Posterior vena cava (tissue), 2 donors: ENCODE measurements around the gene TRMT11. TPM values are rescaled to one million over a fixed set of nuclear protein-coding genes. Genes with fewer than 3 reads are reported as not detected.
"Not testable (repeated sequence)": the region's sequence is repeated elsewhere in the genome, so short reads cannot be mapped to it uniquely, and the experiment has no call there.

Source experiments
- DNase-seq: peaks from one replicate; pipeline ENCODE4 v3.0.0-alpha.2; 2020; ENCODE audit warnings: low spot score
- intact Hi-C, 2 donors: fragments of 100-400 bp; cut with DNase I; formaldehyde crosslinking; loops; one replicate each; pipeline versions ENCODE4 v1.14.1 to v1.14.2; 2022 to 2023
- total RNA-seq, 2 donors: library from RNA; stranded (reverse); fragmentation: NEBNext Ultra II Directional; extraction: Animal tissue kit (Norgen Biotek cat#: 25700); gene quantifications; one replicate each; pipeline ENCODE4 v1.2.1, GENCODE V29; 2021
- donor health status: DM: yes; HTN: yes; CAD: no.
- donor health status: DM: yes; HTN: yes; CAD: no.

Gene TRMT11
- total RNA-seq, 2 donors from 2014 or later = 19.8 to 22.4 TPM

DNA sequence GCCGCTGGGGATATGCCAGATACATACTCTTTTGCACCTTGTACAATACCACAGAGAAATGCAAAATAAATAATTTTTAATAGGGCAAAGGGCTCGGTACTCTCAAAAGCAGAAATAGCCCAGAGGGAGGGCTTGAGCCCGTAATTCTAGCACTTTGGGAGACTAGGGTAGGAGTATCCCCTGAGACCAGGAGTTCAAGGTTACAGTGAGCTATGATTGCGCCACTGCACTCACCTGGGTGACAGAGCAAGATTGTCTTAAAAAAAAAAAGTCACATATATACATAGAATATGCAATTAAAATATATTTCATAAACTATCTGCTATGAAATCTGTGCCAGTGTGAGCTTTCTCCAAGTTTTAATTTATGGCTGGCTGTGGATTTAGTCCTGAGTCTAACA is 818 bp upstream of the TRMT11 start:
- DNase-seq = no peak
- intact Hi-C loops = no loop called here

DNA sequence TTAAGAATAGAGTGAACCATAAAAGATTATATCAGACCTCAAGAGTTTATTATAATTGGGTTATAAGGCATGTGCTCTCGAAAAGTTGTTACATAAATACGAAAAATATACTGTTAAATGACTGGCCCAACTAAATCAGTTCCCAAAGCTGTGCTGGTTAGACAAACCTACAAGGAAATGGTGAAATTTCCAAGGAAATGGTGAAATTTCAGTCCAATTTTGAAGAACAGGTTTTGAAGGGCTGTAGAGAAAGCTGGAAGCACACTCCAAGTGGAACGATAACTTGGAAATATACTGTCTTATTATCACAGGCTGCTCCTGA is 400 bp upstream of the TRMT11 start:
- intact Hi-C loops = no loop called here

DNA sequence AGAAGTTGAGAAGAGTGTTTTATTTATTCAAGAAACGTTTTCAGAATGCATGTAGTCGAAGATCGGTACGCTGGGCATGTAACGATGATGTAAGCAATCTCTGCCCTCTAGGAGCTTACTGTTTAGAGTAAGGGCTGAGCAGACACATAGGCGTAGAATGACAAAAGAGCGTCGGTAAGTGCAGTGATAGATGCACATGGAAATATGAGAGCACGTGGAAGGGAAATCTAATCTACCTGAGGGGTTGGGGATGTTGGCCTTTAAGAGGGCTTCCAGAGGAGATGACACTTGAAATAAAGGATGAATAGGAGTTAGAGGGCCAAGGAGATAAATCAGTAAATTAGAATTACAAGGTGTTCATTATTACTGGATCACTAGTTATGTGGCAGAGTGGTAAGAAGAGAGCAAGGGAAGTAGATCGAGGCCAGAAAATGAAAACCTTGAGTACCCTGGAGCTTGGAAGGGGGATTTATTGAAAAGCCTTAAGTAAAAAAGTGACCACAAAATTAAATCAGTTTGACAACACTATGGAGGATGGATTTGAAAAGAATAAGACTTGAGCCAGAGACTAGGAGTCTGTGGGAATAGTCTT is 782 bp downstream of the TRMT11 start:
- no peak for DNase-seq
- intact Hi-C loops = no loop called here

More for the DNA sequence above, 400 bp upstream of the TRMT11 start:
- no peak for DNase-seq

DNA sequence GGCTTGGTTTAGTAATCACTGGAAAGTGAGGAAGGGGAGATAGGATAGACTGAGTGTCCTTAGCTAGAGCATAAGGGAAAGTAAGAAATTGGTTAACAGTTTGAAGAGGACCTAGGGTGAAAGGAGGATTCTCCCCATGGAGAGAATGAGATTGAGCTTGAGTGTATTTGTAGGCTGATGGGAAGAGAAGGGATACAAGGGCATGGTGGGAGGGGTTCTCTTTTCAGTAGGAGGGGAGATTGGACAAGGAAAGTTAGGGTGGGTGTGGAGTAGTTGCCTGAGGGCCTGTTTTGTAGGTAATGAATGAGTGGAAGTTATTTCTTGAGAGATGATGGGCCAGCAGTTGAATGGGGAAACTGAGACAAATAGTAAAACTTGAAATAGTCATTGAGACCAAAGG is 1.9 kb downstream of the TRMT11 start:
- DNase-seq = no peak
- intact Hi-C loops = no loop called here

DNA sequence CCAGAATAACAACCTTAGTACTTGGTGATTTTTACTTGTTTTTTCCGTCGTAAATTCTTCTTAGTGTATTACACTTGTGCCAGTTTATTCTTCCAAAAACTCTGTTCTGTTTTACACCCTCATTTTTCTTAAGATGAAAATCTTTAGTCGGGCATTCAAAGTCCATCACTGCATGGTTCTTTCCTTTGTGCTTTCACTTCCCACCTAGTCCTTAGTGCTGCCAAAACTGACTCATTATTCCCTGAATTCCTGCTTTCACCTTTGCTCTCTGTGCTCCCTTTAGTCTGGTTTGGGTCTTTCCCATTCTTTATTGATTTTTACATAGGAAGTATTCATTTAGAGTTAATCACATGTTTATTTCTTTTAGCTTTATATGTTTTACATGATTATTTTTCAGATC is 3.3 kb downstream of the TRMT11 start:
- intact Hi-C loops = no loop called here

DNA sequence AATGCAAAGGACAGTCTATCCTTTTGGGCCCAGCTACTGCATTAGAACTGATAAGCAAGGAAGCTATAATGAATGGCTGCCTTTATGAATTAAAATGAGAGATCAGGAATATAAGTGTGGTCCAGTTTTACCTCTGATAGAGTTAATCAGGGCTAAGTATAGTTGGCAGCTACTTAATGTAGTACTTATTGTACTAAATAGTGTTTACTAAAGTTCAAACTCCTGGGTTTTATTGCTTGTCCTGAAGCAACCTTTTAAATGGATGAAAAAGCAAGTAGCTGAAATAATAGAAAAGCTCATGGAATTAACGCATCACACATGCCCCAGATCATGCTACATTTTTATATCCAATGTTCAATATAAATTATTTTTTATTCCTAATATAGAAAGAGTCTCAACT is 5.3 kb downstream of the TRMT11 start:
- intact Hi-C loops = no loop called here
- no peak for DNase-seq

More for the DNA sequence above, 3.3 kb downstream of the TRMT11 start:
- DNase-seq = no peak

DNA sequence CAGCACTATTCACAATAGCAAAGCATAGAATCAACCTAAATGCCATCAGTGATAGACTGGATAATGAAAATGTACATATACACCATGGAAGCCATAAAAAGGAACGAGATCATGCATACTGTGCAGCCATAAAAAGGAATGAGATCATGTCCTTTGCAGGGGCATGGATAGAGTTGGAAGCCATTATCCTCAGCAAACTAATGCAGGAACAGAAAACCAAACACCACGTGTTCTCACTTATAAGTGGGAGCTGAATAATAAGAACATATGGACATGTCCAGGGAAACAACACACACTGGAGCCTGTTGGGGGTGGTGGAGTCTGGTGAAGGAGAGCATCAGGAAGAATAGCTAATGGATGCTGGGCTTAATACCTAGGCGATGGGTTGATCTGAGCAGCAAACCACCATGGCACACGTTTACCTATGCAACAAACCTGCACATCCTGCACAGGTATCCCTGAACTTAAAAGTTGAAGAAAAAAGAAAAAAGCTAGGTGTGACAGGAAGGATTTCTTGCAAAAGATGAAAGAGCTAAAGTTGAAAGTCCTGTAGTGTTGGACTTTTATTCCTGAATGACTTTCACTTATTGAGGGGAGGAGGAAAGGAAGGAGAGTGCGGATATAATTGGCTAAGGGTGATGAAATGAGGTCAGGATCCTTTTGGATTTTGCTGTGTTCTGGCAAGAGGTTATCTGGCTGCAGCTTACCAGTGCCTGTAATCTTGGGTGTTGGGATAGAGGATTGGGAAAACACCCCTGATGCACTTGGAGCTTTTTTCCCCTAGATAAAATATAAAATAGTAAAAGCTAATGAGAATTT is 8.5 kb downstream of the TRMT11 start:
- intact Hi-C loops = no loop called here
- no peak for DNase-seq

DNA sequence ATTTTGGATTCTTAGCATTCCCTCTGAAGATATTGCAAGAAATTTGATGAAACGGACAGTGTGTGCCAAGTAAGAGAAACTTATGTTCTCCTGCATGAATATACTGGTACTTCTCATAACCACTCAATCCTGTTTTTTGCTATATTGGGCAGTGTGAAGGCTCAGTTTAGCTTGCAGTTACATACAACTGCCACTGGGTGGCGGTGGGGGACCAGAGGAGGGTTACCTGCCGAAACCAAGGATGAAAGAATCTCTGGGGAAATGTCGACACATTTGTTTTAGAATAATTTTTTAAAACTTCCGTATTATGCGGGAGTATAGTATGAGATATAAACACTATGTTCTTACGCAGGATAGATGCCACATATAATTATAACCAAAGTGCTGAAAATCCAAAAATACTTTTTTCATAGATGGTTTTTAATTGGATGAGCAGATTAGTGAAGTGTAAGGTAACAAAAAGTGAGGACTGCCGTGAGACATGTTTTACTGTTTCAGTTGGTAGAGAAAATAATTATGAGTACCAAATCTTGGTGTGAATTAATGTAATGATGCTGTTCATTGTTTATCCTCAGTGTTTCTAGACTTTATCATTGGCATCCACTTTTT is 9.7 kb downstream of the TRMT11 start:
- intact Hi-C loops = no loop called here
- peak; percentile 82 for DNase-seq

DNA sequence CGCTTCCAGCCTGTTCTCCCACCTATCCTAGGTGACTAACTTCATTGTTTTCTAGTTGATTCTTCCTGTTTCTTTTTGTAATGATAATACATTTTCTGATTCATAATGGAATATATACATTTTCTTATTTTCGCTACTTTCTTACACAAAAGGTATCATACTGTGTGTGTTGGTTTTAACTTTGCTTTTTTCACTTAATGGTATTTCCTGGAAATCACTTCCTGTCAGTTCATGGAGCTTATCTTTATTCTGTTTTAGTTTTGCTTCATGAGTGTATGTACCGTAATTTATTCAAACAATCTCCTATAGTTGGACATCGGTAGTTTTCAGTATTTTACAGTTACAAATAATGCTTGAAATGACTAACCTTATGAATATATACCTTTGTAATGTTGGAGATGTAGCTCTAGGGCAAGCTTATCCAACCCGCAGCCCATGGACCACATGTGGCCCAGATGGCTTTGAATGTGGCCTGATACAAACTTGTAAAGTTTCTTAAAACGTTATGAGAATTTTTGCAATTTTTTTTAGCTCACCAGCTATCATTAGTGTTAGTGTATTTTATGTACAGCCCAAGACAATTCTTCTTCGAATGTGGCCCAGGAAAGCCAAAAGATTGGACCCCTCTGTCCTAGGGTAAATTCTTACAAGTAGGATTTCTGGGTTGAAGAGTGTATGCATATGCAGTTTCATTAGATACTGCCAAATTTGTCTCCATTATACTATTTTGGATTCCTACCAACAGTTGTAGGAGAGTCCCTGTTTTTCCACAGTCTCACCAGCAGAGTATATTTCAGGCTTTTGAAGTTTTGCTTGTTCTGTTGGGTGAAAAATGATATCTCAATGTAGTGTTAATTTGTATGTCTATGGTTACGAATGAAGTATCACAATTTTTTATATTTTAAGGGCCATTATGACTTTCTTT is 16.7 kb downstream of the TRMT11 start:
- DNase-seq = no peak
- intact Hi-C loops = loop anchor here in 1 of 2 donors (10.0 kb wide), 1 partner anchor 1122 kb away; no protein-coding TSS in a partner anchor

DNA sequence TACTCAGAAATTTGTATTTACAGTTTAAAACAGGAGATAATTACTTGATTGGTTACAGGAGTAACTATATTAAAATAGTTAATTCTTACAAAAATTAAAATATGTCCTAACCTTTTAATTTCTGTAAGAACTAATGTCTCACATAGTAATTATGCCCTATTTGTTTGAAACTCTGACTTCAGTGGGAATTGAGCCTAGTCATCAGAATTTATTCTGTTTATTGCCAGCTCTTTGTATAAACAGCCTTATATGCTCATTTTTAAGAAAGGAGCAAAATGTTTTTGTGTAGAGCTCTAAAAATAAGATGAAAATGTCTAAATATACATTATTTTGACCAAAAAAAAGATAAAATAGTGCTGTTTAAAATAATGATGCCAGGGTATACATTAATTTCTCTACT is 21.5 kb downstream of the TRMT11 start:
- intact Hi-C loops = loop anchor here in 1 of 2 donors (10.0 kb wide), 1 partner anchor 1117 kb away; no protein-coding TSS in a partner anchor
- DNase-seq = no peak

GRCh38 chr6:126010040-126010439 is 23.7 kb downstream of the TRMT11 start:
- no peak for DNase-seq
- intact Hi-C loops = no loop called here

- DNase-seq = no peak
- intact Hi-C loops = no loop called here
Observed at GRCh38 chr6:126015863-126016262, 29.5 kb downstream of the TRMT11 start.

GRCh38 chr6:126016591-126016990 is 30.3 kb downstream of the TRMT11 start:
- DNase-seq = no peak
- intact Hi-C loops = no loop called here

DNA sequence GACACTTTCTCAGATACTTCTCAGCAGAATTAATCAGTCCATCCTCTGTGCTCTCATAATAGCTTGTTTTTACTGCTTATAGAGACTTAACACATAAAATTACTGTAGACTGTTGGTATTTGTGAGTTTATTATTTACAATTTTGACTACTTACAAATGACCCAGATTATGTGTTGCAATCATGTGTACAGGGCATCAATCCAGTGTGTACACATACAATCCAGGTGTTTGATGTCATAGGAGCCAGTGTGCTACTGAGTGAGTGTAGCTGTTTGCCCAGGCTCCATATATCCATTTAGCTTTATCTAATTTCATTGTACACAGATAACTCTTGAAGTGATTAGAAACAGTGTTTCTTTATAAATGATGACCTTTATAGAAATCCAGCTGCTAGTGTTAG is 31.3 kb downstream of the TRMT11 start:
- intact Hi-C loops = no loop called here
- DNase-seq = no peak

DNA sequence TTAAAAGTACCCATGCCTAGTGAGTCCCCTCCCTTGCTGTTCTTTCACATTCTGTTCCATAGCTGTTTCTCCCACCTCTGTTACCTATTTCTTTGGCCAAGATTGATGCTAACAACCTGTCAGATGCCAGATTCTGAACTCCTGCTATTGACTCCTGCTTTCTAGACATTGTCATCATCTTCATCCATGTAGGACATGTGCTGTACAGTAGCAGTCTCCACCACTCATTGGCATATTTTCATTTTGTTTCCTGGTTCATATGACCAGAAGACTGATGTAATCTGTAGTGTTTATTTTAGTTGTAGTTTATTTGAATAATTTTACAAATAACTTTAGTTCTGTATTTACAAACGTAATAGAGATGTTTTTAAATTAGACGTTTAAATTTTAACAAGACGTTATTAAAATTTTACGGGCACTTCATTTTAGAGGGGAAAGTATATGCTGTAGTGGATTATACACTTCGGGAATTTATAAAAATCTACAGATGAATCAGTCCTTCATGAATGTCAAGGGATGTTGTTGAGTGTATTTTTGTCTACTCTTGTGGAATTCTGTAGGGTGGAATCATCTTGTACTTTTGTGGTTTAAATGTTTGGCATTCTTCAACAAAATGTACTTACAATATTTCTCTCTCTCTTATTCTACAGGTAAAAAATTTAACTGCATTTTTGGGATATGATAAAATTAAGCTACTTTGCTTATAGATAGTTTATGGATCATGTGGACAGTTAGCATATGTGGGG is 34.1 kb downstream of the TRMT11 start:
- intact Hi-C loops = no loop called here
- no peak for DNase-seq

- intact Hi-C loops, DNase-seq: not testable (repeated sequence)
Observed at GRCh38 chr6:126023474-126023873, 37.1 kb downstream of the TRMT11 start.

DNA sequence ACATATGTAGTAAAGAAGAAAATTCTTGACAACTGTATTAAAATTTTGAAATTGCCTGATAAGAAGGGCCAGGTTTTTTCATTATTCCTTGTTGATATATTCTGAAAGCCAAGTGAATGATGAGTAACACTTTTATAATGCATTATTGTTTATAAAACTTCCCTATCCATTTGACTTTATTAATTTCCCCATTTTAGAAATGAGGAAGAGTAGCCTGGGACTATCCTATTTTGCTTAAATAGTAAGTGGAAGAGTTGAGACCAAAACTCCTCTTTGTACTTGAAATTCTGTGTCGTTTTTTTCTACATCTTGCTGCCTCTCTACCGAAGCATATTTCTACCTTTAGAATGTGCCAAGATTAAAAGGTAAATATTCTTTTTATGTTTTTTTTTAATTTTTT is 39.7 kb downstream of the TRMT11 start:
- DNase-seq = no peak
- intact Hi-C loops = no loop called here

GRCh38 chr6:126027601-126028000 is 41.3 kb downstream of the TRMT11 start:
- DNase-seq = no peak
- intact Hi-C loops = no loop called here

GRCh38 chr6:126030045-126030444 is 43.7 kb downstream of the TRMT11 start:
- intact Hi-C loops = loop anchor here in 1 of 2 donors (10.0 kb wide), 3 partner anchors 85 to 1085 kb away; partner anchors contain the start of gene RSPO3
- no peak for DNase-seq
